Stimulated activated CD8-positive, alpha-beta memory T cell treated with anti-CD3 and anti-CD28 coated beads, Interleukin-4, amount 100 ng/mL, for 4 hours (primary cell): ENCODE results near the gene CDKN1A.
"Not testable (repeated sequence)": the region's sequence is repeated elsewhere in the genome, so short reads cannot be mapped to it uniquely, and the experiment has no call there.

Source experiments
- DNase-seq, 2 donors: peaks; one replicate each; pipeline ENCODE4 v3.0.0-alpha.2; 2020; ENCODE audit warnings: low read depth in 2 of 2, low spot score in 1 of 2

CDKN1A gene

GRCh38 chr6:36678488-36679042 is at the start of gene CDKN1A:
CDKN1A (plus strand) TSS chr6:36678714; CDS start chr6:36684102, 5,388 bp downstream.
- DNase-seq: peak; percentile 44 to 61

- DNase-seq: no peak
Measured at GRCh38 chr6:36629784-36630183, 48.7 kb upstream of the CDKN1A start.

GRCh38 chr6:36631326-36632011 is 47.0 kb upstream of the CDKN1A start:
- no peak for DNase-seq

- DNase-seq: no peak
Measured at GRCh38 chr6:36633370-36633769, 45.1 kb upstream of the CDKN1A start.

GRCh38 chr6:36633915-36634314 is 44.6 kb upstream of the CDKN1A start:
- DNase-seq: no peak

GRCh38 chr6:36634317-36635108 is 44.0 kb upstream of the CDKN1A start:
- DNase-seq: no peak

GRCh38 chr6:36636283-36636682 is 42.2 kb upstream of the CDKN1A start:
- no peak for DNase-seq

GRCh38 chr6:36636687-36637418 is 41.7 kb upstream of the CDKN1A start:
- no peak for DNase-seq

- DNase-seq: no peak
Measured at GRCh38 chr6:36638579-36638978, 39.9 kb upstream of the CDKN1A start.

GRCh38 chr6:36639171-36639808 is 39.2 kb upstream of the CDKN1A start:
- DNase-seq: no peak

- DNase-seq: no peak
Measured at GRCh38 chr6:36641543-36641942, 37.0 kb upstream of the CDKN1A start.

- DNase-seq: no peak
Measured at GRCh38 chr6:36642913-36643817, 35.3 kb upstream of the CDKN1A start.

GRCh38 chr6:36643977-36644376 is 34.5 kb upstream of the CDKN1A start:
- DNase-seq: no peak

GRCh38 chr6:36649086-36649485 is 29.4 kb upstream of the CDKN1A start:
- DNase-seq: no peak

GRCh38 chr6:36649701-36650484 is 28.6 kb upstream of the CDKN1A start:
- no peak for DNase-seq

- no peak for DNase-seq
Measured at GRCh38 chr6:36650848-36651478, 27.6 kb upstream of the CDKN1A start.

- no peak for DNase-seq
Measured at GRCh38 chr6:36651659-36652379, 26.7 kb upstream of the CDKN1A start.

GRCh38 chr6:36654469-36654868 is 24.0 kb upstream of the CDKN1A start:
- not testable (repeated sequence) for DNase-seq
